Measurements from ENCODE around the gene PRKD2.

DNA sequence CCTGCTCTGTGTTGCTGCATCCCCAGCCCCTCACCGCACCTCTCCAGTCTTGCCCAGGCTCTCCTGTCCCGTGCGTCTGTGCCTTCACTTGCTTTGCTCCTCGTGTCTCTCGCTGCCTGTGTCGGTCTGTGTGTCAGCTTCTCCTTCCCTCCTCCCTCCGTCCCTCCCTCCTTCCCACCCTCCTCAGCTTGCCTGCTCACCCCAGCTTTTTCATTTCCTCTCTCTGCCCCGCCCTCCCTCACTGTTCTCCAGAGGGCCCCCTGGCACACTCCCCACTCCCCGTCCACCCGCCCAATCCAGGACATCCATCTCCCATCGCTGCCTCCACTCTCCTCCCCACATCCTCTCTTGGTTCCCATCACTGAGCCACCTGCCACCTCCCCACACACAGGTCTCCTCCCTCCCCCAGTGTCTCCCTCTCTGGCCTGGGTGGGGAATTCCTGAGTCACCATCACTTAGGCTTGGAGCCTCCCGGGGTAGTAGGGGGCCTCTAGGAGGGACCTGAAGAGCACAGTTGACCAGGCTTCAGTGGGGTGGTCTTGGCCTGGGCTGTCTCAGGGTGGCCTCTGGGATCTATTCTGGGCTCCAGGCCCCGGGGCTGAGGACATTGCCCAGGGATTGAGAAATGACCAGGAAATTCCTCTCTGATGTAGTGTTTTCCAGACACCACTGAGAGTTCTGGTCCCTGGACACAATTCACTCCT is 91.8 kb downstream of the PRKD2 start, which contains the start of gene PTGIR:
- TF ChIP-seq POLR2AphosphoS5 (IDR thresholded peaks at IDR 0.05) (peak in 2 of 3 donors; percentile 24 to 37), POLR2A (IDR thresholded peaks at IDR 0.05) (no peak)
